Suppressor macrophage treated with lipopolysaccharide for 1 hour (primary cell): Measurements from ENCODE around the gene PKD1.

Source experiments
- DNase-seq, 3 donors: peaks; one replicate each; pipeline ENCODE4 v3.0.0-alpha.2; 2020 to 2022

Gene PKD1

GRCh38 chr16:2043667-2044451 is 91.8 kb downstream of the PKD1 start:
- DNase-seq = peak; percentile 90 to 95 (median 91)

- peak in 2 of 3 donors; percentile 55 to 72 for DNase-seq
Measured at GRCh38 chr16:2042986-2043666, 92.6 kb downstream of the PKD1 start.

GRCh38 chr16:2042171-2042985 is 93.3 kb downstream of the PKD1 start:
- no peak for DNase-seq

- no peak for DNase-seq
Measured at GRCh38 chr16:2040787-2041522, 94.7 kb downstream of the PKD1 start.

- no peak for DNase-seq
Measured at GRCh38 chr16:2040041-2040786, 95.5 kb downstream of the PKD1 start.

GRCh38 chr16:2039274-2040031 is 96.2 kb downstream of the PKD1 start:
- no peak for DNase-seq
